Stimulated activated CD8-positive, alpha-beta memory T cell treated with anti-CD3 and anti-CD28 coated beads, Interleukin-2, amount 100 ng/mL, for 1 hour (primary cell): ENCODE measurements around the gene NWD2.
"Not testable (repeated sequence)": the region's sequence is repeated elsewhere in the genome, so short reads cannot be mapped to it uniquely, and the experiment has no call there.

Experiments used
- DNase-seq, 2 donors: peaks; one replicate each; pipeline ENCODE4 v3.0.0-alpha.2; 2020; ENCODE audit warnings: low read depth in 2 of 2

The NWD2 gene

GRCh38 chr4:37495353-37495752, 250.8 kb downstream of the NWD2 start:
- not testable (repeated sequence) for DNase-seq
